WI38 (cell line): ENCODE measurements around the gene PRKD1.

Source experiments
- H3K4me3 ChIP-seq: 2 replicates; pipeline ENCODE4 v1.5.1; 2011; ENCODE audit warnings: low read depth, mild to moderate bottlenecking, control low read depth, low read length
- TF ChIP-seq, protein P1 (sequence below): IDR thresholded peaks from 2 replicates; pipeline ENCODE4 v1.5.1; 2012; ENCODE audit warnings: low read depth, mild to moderate bottlenecking, control low read depth, low read length

Gene PRKD1

DNA sequence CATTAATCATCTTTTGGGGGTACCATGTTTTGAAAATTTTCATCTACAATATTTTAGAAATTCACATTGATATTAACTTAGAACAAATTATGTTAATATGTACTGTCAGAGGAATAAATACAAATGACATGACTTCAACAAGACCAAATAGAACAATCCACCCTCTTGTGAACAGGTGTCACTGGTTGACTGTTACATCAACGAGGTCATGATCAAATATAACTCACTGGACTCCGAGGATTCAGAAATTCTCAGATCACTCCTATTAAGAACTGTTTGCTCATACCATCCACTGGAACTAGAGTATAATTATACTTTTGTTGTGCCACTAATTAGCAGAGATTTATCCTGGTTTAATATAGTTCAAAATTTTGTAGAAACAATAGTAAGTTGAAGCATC is 318.8 kb downstream of the PRKD1 start:
- TF ChIP-seq, protein P1, sequence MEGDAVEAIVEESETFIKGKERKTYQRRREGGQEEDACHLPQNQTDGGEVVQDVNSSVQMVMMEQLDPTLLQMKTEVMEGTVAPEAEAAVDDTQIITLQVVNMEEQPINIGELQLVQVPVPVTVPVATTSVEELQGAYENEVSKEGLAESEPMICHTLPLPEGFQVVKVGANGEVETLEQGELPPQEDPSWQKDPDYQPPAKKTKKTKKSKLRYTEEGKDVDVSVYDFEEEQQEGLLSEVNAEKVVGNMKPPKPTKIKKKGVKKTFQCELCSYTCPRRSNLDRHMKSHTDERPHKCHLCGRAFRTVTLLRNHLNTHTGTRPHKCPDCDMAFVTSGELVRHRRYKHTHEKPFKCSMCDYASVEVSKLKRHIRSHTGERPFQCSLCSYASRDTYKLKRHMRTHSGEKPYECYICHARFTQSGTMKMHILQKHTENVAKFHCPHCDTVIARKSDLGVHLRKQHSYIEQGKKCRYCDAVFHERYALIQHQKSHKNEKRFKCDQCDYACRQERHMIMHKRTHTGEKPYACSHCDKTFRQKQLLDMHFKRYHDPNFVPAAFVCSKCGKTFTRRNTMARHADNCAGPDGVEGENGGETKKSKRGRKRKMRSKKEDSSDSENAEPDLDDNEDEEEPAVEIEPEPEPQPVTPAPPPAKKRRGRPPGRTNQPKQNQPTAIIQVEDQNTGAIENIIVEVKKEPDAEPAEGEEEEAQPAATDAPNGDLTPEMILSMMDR: no peak
- H3K4me3 ChIP-seq: no peak overlapping the region

DNA sequence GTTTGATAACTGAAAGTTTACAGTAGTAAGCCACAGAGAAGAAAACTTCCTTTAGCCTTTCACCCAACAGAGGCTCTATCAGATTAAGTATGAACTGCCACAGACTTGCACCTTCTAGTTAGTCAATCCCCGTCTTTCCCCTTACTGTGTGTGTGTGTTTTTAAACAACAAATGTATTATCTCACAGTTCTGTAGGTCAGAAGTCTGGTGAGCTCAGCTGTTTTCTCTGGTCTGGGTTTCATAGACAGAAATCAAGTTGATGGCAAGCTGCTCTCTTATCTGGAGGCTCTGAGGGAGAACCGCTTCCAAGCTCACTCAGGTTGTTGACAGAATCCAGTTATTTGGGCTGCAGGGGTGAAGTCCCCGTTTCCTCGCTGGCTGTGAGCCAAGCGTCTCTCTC is 320.5 kb downstream of the PRKD1 start:
- TF ChIP-seq, protein P1: no peak
- H3K4me3 ChIP-seq: no peak overlapping the region

DNA sequence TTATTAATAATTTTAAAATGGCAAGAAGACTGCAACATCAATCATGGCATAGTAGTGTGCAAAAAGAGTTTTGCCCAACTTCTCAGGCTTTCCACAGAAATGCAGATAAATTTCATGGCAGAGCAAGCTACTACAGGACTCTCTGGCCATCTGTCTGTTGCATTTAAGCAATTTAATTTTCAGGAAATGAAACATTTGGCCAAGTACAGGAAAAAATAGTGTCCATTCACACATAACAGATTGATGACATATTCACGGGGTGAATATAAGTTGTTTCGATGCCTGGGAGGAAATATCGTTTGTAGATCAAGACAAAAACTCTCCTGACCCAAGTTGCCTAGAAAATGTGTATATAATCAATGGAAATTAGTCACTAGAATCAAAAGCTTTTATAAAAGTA is 324.0 kb downstream of the PRKD1 start:
- TF ChIP-seq, protein P1: no peak
- no peak overlapping the region for H3K4me3 ChIP-seq

DNA sequence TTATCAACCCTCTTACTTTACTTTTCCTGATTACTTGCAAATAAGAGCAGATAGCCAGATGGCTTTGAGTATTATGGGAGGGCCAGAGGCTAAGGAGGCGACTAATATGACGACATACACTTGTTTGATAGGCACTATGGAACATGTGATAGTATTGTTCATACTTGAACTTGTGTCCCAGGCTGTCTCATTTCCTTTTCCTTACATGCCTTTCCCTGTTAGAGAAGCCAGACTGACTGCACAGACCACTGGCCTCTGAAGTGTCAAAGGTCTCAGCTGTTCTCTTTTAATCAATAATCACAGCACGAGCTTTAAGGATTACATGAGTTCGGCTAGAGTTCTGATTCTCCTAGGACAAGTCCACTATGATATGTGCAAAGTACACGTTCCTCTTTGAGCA is 326.0 kb downstream of the PRKD1 start:
- TF ChIP-seq, protein P1: no peak

DNA sequence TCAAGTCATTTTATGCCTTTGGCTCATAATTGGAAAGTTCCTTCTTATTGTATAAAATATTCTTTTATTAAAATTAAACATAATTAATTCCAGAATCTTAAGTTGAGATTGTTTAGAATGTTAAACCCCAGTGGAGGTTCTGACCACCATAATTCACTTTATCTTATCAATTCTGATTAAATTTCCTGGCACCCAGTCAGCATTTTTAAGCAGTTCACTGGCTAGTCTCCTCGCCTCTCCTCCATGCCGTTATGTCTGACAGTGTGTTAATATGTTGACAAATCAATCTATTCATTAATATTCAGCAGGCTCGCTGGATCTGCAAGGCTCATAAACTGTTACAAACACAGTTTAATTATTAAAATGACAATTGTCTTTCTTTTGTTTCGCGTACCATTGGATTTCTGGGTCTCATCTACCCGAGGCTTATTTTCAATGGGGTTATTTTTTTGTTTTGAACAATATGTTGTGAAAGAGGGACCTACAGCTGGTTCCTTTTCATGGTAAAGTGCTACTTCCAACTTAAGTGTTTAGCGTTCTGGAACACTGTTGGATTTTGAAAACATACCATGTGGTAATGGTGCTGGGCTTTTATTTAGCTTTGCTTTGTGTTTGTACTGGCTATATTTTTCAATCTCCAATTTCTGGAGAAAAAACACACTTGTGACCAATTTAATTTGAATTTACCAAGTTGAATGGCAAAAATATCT is 339.7 kb downstream of the PRKD1 start:
- no peak overlapping the region for H3K4me3 ChIP-seq
- TF ChIP-seq, protein P1: no peak

More for the DNA sequence above, 326.0 kb downstream of the PRKD1 start:
- H3K4me3 ChIP-seq: no peak overlapping the region

DNA sequence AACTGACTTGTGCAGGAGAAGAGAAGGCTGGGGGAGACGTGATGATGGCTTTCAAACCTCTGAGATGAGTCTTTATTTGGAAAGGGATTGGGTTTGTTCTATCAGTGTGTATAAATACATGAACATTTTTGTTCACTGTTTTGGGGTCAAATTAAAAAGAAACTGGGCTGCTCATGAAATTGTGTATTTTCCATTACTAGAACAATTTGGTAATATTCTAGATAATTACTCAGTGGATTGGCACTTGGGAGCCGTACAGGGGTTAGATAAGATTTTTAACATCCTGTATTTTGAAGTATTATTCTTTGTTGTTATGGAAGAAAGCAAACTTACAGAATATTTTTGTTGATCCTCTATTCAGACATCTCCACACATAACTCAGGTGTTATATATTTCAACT is 340.6 kb downstream of the PRKD1 start:
- TF ChIP-seq, protein P1: no peak
- H3K4me3 ChIP-seq: no peak overlapping the region

DNA sequence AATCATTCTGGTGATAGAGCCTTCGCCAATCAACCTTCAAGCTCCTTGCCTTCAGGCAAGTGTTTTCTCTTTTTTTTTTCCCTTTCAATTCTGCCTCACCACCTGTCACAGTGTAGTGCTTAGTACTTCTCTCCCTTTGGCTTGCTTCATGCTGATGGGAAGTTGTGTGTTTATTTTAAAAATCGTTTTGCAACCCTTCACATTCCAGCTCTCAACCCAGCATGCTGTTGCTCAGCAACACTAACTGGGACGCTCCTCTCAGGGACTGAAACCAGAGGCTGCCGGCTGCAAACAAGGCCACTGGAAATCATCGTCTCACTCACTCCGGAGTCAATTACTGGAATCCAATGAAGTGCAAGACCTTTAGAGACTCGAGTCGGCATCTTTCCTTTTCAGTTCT is 342.7 kb downstream of the PRKD1 start:
- H3K4me3 ChIP-seq: peak overlapping the region; percentile 37
- TF ChIP-seq, protein P1: no peak
